ENCODE data around the gene KRT79.

The KRT79 gene

GRCh38 chr12:52813203-52813819 is 20.8 kb downstream of the KRT79 start:
- Histone ChIP-seq H3K4me3 (no peak overlapping the region), H3K4me2 (peak overlapping the region in 2 of 11 experiments; percentile 5 to 10; a peak in 1 of 22 replicates), H3K36me3 (no peaks in the 10 kb centered on the region), H3K4me1 (peaks cover 0 to 10% (median 0%) of the 10 kb centered on the region in 10 experiments; a peak in 5 of 20 replicates), H4K20me1 (no peaks in the 10 kb centered on the region; a peak in 1 of 22 replicates), H3K27ac (no peak overlapping the region), H3K9me3 (replicated peaks in 1 of 11) (no peaks in the 10 kb centered on the region), H3K27me3 (no peaks in the 10 kb centered on the region), H3K9ac (no peak overlapping the region)
- no peak for TF ChIP-seq Cebpa-rat (IDR thresholded peaks at IDR 0.05)

- no peaks in the 10 kb centered on the region; a peak in 1 of 22 replicates for H4K20me1 ChIP-seq
- no peak overlapping the region for H3K27ac ChIP-seq
- peak overlapping the region in 2 of 11 experiments; percentile 5 to 10; a peak in 1 of 22 replicates for H3K4me2 ChIP-seq
- no peak overlapping the region for H3K4me3 ChIP-seq
- no peaks in the 10 kb centered on the region for H3K27me3 ChIP-seq
- H3K36me3 ChIP-seq: no peaks in the 10 kb centered on the region
- H3K9me3 ChIP-seq (replicated peaks in 1 of 11): no peaks in the 10 kb centered on the region
- peaks cover 0 to 10% (median 0%) of the 10 kb centered on the region in 10 experiments; a peak in 5 of 20 replicates for H3K4me1 ChIP-seq
- TF ChIP-seq Cebpa-rat (IDR thresholded peaks at IDR 0.05): no peak
- no peak overlapping the region for H3K9ac ChIP-seq
Observed at GRCh38 chr12:52812749-52813148, 21.4 kb downstream of the KRT79 start.

- no peaks in the 10 kb centered on the region for H3K9me3 ChIP-seq (replicated peaks in 1 of 11)
- no peak for TF ChIP-seq Cebpa-rat (IDR thresholded peaks at IDR 0.05)
- H3K27ac ChIP-seq: no peak overlapping the region
- no peak overlapping the region for H3K9ac ChIP-seq
- no peak overlapping the region for H3K4me2 ChIP-seq
- H4K20me1 ChIP-seq: no peaks in the 10 kb centered on the region; a peak in 1 of 22 replicates
- H3K4me1 ChIP-seq: peaks cover 0 to 10% (median 0%) of the 10 kb centered on the region in 10 experiments; a peak in 5 of 20 replicates
- no peak overlapping the region for H3K4me3 ChIP-seq
- H3K36me3 ChIP-seq: no peaks in the 10 kb centered on the region
- no peaks in the 10 kb centered on the region for H3K27me3 ChIP-seq
Observed at GRCh38 chr12:52812073-52812400, 22.1 kb downstream of the KRT79 start.

- no peaks in the 10 kb centered on the region for H3K9me3 ChIP-seq (replicated peaks in 1 of 11)
- H3K4me2 ChIP-seq: no peak overlapping the region
- H3K27me3 ChIP-seq: no peaks in the 10 kb centered on the region
- H3K9ac ChIP-seq: no peak overlapping the region
- H3K4me3 ChIP-seq: no peak overlapping the region
- no peak overlapping the region for H3K27ac ChIP-seq
- H3K4me1 ChIP-seq: peaks cover 0 to 10% (median 0%) of the 10 kb centered on the region in 10 experiments; a peak in 5 of 20 replicates
- no peak for TF ChIP-seq Cebpa-rat (IDR thresholded peaks at IDR 0.05)
- no peaks in the 10 kb centered on the region; a peak in 1 of 22 replicates for H4K20me1 ChIP-seq
- H3K36me3 ChIP-seq: no peaks in the 10 kb centered on the region
Observed at GRCh38 chr12:52811191-52812072, 22.7 kb downstream of the KRT79 start.

GRCh38 chr12:52810554-52810953 is 23.6 kb downstream of the KRT79 start:
- H3K9ac ChIP-seq: no peak overlapping the region
- H3K4me2 ChIP-seq: no peak overlapping the region
- no peaks in the 10 kb centered on the region for H3K9me3 ChIP-seq (replicated peaks in 1 of 11)
- TF ChIP-seq Cebpa-rat (IDR thresholded peaks at IDR 0.05): no peak
- no peaks in the 10 kb centered on the region for H3K36me3 ChIP-seq
- no peaks in the 10 kb centered on the region; a peak in 1 of 22 replicates for H4K20me1 ChIP-seq
- no peak overlapping the region for H3K27ac ChIP-seq
- H3K4me3 ChIP-seq: no peak overlapping the region
- H3K27me3 ChIP-seq: no peaks in the 10 kb centered on the region
- peaks cover 0 to 11% (median 0%) of the 10 kb centered on the region in 10 experiments; a peak in 5 of 20 replicates for H3K4me1 ChIP-seq

GRCh38 chr12:52809166-52809565 is 24.9 kb downstream of the KRT79 start:
- Histone ChIP-seq H3K4me1 (peaks cover 0 to 18% (median 2%) of the 10 kb centered on the region in 10 experiments; a peak in 7 of 20 replicates), H3K27me3 (no peaks in the 10 kb centered on the region), H3K9ac (no peak overlapping the region), H3K4me3 (no peak overlapping the region), H3K36me3 (no peaks in the 10 kb centered on the region), H4K20me1 (no peaks in the 10 kb centered on the region; a peak in 1 of 22 replicates), H3K9me3 (replicated peaks in 1 of 11) (no peaks in the 10 kb centered on the region), H3K4me2 (no peak overlapping the region), H3K27ac (no peak overlapping the region)
- no peak for TF ChIP-seq Cebpa-rat (IDR thresholded peaks at IDR 0.05)

- no peaks in the 10 kb centered on the region for H3K36me3 ChIP-seq
- peaks cover 0 to 18% (median 2%) of the 10 kb centered on the region in 10 experiments; a peak in 7 of 20 replicates for H3K4me1 ChIP-seq
- no peaks in the 10 kb centered on the region for H3K9me3 ChIP-seq (replicated peaks in 1 of 11)
- H4K20me1 ChIP-seq: no peaks in the 10 kb centered on the region; a peak in 1 of 22 replicates
- no peaks in the 10 kb centered on the region for H3K27me3 ChIP-seq
- H3K9ac ChIP-seq: no peak overlapping the region
- no peak for TF ChIP-seq Cebpa-rat (IDR thresholded peaks at IDR 0.05)
- no peak overlapping the region for H3K27ac ChIP-seq
- no peak overlapping the region for H3K4me3 ChIP-seq
- no peak overlapping the region for H3K4me2 ChIP-seq
Observed at GRCh38 chr12:52808573-52809160, 25.4 kb downstream of the KRT79 start.

GRCh38 chr12:52807544-52808470 is 26.3 kb downstream of the KRT79 start:
- no peak for TF ChIP-seq Cebpa-rat (IDR thresholded peaks at IDR 0.05)
- peaks cover 0 to 13% (median 2%) of the 10 kb centered on the region in 10 experiments; a peak in 7 of 20 replicates for H3K4me1 ChIP-seq
- H3K4me3 ChIP-seq: no peak overlapping the region
- H3K4me2 ChIP-seq: no peak overlapping the region
- H3K9me3 ChIP-seq (replicated peaks in 1 of 11): no peaks in the 10 kb centered on the region
- H3K27me3 ChIP-seq: no peaks in the 10 kb centered on the region
- no peak overlapping the region for H3K9ac ChIP-seq
- no peak overlapping the region for H3K27ac ChIP-seq
- no peaks in the 10 kb centered on the region for H3K36me3 ChIP-seq
- no peaks in the 10 kb centered on the region; a peak in 1 of 22 replicates for H4K20me1 ChIP-seq
